ENCODE data around the gene PLCL1. TPM values are rescaled to one million over a fixed set of nuclear protein-coding genes. Genes with fewer than 3 reads are reported as not detected.
A peak's percentile ranks its signal among the peaks of the same experiment; 100 is the strongest.

The PLCL1 gene
- total RNA-seq, 4 donors from 2014 or later, result 1.0 to 3.7 (median 2.6) TPM

- no peak for TF ChIP-seq POLR2A (IDR thresholded peaks at IDR 0.05)
- TF ChIP-seq, protein P1, sequence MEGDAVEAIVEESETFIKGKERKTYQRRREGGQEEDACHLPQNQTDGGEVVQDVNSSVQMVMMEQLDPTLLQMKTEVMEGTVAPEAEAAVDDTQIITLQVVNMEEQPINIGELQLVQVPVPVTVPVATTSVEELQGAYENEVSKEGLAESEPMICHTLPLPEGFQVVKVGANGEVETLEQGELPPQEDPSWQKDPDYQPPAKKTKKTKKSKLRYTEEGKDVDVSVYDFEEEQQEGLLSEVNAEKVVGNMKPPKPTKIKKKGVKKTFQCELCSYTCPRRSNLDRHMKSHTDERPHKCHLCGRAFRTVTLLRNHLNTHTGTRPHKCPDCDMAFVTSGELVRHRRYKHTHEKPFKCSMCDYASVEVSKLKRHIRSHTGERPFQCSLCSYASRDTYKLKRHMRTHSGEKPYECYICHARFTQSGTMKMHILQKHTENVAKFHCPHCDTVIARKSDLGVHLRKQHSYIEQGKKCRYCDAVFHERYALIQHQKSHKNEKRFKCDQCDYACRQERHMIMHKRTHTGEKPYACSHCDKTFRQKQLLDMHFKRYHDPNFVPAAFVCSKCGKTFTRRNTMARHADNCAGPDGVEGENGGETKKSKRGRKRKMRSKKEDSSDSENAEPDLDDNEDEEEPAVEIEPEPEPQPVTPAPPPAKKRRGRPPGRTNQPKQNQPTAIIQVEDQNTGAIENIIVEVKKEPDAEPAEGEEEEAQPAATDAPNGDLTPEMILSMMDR (IDR thresholded peaks at IDR 0.05), result no peak
- H3K4me3 ChIP-seq (ENCODE audit: low read depth, poor library complexity, severe bottlenecking), result no peak overlapping the region
- DNase-seq (ENCODE audit: low spot score in 2 of 2), result no peak
- intact Hi-C loops (cut with DNase I; ENCODE audit: low total_unique reads), result no loop called here
- WGBS, 2 donors, result 71 to 72% methylated on average over 3 of the region's 3 CpGs
Observed at GRCh38 chr2:197884252-197884651, 79.9 kb downstream of the PLCL1 start.

- H3K4me3 ChIP-seq (ENCODE audit: low read depth, poor library complexity, severe bottlenecking), result no peak overlapping the region
- intact Hi-C loops (cut with DNase I; ENCODE audit: low total_unique reads), result no loop called here
- TF ChIP-seq, protein P1 (IDR thresholded peaks at IDR 0.05), result no peak
- no peak for TF ChIP-seq POLR2A (IDR thresholded peaks at IDR 0.05)
- WGBS, 2 donors, result 97 to 99% methylated on average over 3 of the region's 3 CpGs
- no peak for DNase-seq (ENCODE audit: low spot score in 2 of 2)
Observed at GRCh38 chr2:197885126-197885525, 80.7 kb downstream of the PLCL1 start.

DNA sequence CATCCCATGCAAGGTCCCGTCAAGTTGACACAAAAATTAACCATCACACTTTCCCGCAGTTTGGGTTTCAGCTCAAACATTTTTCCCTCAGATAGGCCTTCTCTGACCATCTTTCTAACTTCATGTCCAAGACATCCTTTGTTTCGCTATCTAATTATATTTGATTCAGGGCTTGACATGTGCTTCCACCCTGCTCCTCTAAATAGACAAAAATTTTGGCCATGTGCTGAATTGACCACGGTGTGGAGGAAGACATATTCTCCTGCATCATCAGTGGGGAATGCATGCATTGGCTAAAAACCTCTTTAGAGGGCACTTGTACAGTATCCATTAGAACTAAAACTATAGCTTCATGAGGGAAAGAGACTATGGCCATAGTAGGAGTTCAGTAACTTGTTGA, 81.2 kb downstream of the PLCL1 start:
- H3K4me3 ChIP-seq (ENCODE audit: low read depth, poor library complexity, severe bottlenecking), result no peak overlapping the region
- intact Hi-C loops (cut with DNase I; ENCODE audit: low total_unique reads), result no loop called here
- no peak for DNase-seq (ENCODE audit: low spot score in 2 of 2)
- WGBS, 2 donors, result 91% methylated on average over 4 of the region's 4 CpGs
- TF ChIP-seq, protein P1 (IDR thresholded peaks at IDR 0.05), result no peak
- TF ChIP-seq POLR2A (IDR thresholded peaks at IDR 0.05), result no peak

DNA sequence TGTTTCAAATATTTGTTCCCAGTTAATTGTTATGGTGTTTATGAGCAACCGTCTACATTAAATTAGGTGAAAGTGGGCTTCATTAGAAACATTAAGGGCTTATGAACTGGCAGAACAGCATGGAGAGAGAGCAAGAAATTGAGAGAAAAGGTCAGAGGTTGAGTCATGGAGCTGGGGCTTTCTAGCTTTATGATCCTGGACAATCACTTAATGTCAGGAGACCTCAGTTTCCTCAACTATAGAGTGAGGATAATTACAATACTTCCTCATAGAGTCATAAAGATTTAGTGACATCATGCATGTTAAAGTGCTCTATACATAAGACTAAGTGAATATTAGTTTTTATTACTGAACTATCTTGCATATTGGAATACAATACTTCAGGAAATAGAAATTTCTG, 83.9 kb downstream of the PLCL1 start:
- intact Hi-C loops (cut with DNase I; ENCODE audit: low total_unique reads), result no loop called here
- TF ChIP-seq, protein P1 (IDR thresholded peaks at IDR 0.05), result no peak
- no peak for TF ChIP-seq POLR2A (IDR thresholded peaks at IDR 0.05)

DNA sequence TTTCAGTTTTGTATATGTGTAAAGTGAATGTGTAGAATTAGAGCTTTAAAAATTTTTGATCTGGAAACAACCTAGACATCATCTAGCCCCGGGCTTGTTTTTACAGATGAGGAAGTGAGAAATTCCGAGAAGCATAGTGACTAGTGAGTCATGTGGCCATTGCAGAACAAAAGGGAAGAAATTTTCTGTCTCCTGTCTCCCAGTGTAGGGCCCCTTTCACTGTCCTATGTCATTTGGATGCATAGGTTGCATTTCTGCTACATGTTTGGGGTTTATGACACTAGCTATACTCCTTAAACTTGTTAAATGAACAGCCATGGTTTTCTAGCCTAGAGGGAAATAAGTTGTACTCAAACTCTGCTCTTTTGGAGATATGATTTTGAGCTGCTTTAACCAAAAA, 84.6 kb downstream of the PLCL1 start:
- intact Hi-C loops (cut with DNase I; ENCODE audit: low total_unique reads), result no loop called here
- no peak for TF ChIP-seq POLR2A (IDR thresholded peaks at IDR 0.05)
- TF ChIP-seq, protein P1 (IDR thresholded peaks at IDR 0.05), result no peak
- DNase-seq (ENCODE audit: low spot score in 2 of 2), result peak in 1 of 2 donors; percentile 33
- no peak overlapping the region for H3K4me3 ChIP-seq (ENCODE audit: low read depth, poor library complexity, severe bottlenecking)
- 15 to 16% methylated on average over 2 of the region's 2 CpGs for WGBS, 2 donors

More for the DNA sequence above, 83.9 kb downstream of the PLCL1 start:
- no peak for DNase-seq (ENCODE audit: low spot score in 2 of 2)
- 88 to 97% methylated on average over 1 of the region's 1 CpG for WGBS, 2 donors
- H3K4me3 ChIP-seq (ENCODE audit: low read depth, poor library complexity, severe bottlenecking), result no peak overlapping the region

GRCh38 chr2:197890168-197890567, 85.8 kb downstream of the PLCL1 start:
- DNase-seq (ENCODE audit: low spot score in 2 of 2), result no peak
- 25 to 31% methylated on average over 1 of the region's 1 CpG for WGBS, 2 donors
- H3K4me3 ChIP-seq (ENCODE audit: low read depth, poor library complexity, severe bottlenecking), result no peak overlapping the region
- intact Hi-C loops (cut with DNase I; ENCODE audit: low total_unique reads), result no loop called here
- TF ChIP-seq POLR2A (IDR thresholded peaks at IDR 0.05), result no peak
- TF ChIP-seq, protein P1 (IDR thresholded peaks at IDR 0.05), result no peak

Measured in lower leg skin (tissue), 4 donors.